Activated naive CD4-positive, alpha-beta T cell treated with anti-CD3 and anti-CD28 coated beads, Interleukin-2, amount 50 U/mL, for 24 hours (primary cell): Measurements from ENCODE around the gene MLF2.
A peak's percentile ranks its signal among the peaks of the same experiment; 100 is the strongest.

Experiments used
- H3K27ac Mint-ChIP-seq: one replicate; pipeline ENCODE4 v1.8.0; 2021; ENCODE audit warnings: mild to moderate bottlenecking, mixed read lengths
- H3K27me3 Mint-ChIP-seq: one replicate; pipeline ENCODE4 v1.8.0; 2021; ENCODE audit warnings: mixed read lengths
- H3K36me3 Mint-ChIP-seq: one replicate; pipeline ENCODE4 v1.8.0; 2021; ENCODE audit warnings: mixed read lengths
- H3K4me1 Mint-ChIP-seq: one replicate; pipeline ENCODE4 v1.8.0; 2021; ENCODE audit warnings: mixed read lengths
- H3K4me3 Mint-ChIP-seq: one replicate; pipeline ENCODE4 v1.8.0; 2021; ENCODE audit warnings: mild to moderate bottlenecking, mixed read lengths
- H3K9me3 Mint-ChIP-seq: one replicate; pipeline ENCODE4 v1.8.0; 2021; ENCODE audit warnings: mixed read lengths

The MLF2 gene

GRCh38 chr12:6771509-6772330 is 18.8 kb upstream of the MLF2 start:
- Mint-ChIP-seq H3K4me1 (peaks cover 66% of the 10 kb centered on the region), H3K27ac (peak overlapping the region; percentile 32), H3K4me3 (peak overlapping the region; percentile 49), H3K9me3 (no peaks in the 10 kb centered on the region), H3K36me3 (no peaks in the 10 kb centered on the region), H3K27me3 (peaks cover 7% of the 10 kb centered on the region)

- Mint-ChIP-seq H3K27ac (no peak overlapping the region), H3K27me3 (peaks cover 7% of the 10 kb centered on the region), H3K36me3 (no peaks in the 10 kb centered on the region), H3K9me3 (no peaks in the 10 kb centered on the region), H3K4me1 (peaks cover 63% of the 10 kb centered on the region), H3K4me3 (no peak overlapping the region)
Observed at GRCh38 chr12:6771091-6771495, 18.2 kb upstream of the MLF2 start.

GRCh38 chr12:6770600-6770999 is 17.7 kb upstream of the MLF2 start:
- no peaks in the 10 kb centered on the region for H3K36me3 Mint-ChIP-seq
- peaks cover 63% of the 10 kb centered on the region for H3K4me1 Mint-ChIP-seq
- no peaks in the 10 kb centered on the region for H3K9me3 Mint-ChIP-seq
- H3K27me3 Mint-ChIP-seq, result peaks cover 8% of the 10 kb centered on the region
- H3K27ac Mint-ChIP-seq, result no peak overlapping the region
- H3K4me3 Mint-ChIP-seq, result no peak overlapping the region

- Mint-ChIP-seq H3K36me3 (no peaks in the 10 kb centered on the region), H3K4me3 (no peak overlapping the region), H3K9me3 (no peaks in the 10 kb centered on the region), H3K27ac (no peak overlapping the region), H3K27me3 (peaks cover 13% of the 10 kb centered on the region), H3K4me1 (peaks cover 63% of the 10 kb centered on the region)
Observed at GRCh38 chr12:6770094-6770493, 17.2 kb upstream of the MLF2 start.

- peaks cover 15% of the 10 kb centered on the region for H3K27me3 Mint-ChIP-seq
- no peaks in the 10 kb centered on the region for H3K36me3 Mint-ChIP-seq
- H3K4me1 Mint-ChIP-seq, result peaks cover 62% of the 10 kb centered on the region
- no peak overlapping the region for H3K27ac Mint-ChIP-seq
- no peaks in the 10 kb centered on the region for H3K9me3 Mint-ChIP-seq
- H3K4me3 Mint-ChIP-seq, result no peak overlapping the region
Observed at GRCh38 chr12:6769666-6770065, 16.7 kb upstream of the MLF2 start.

- Mint-ChIP-seq H3K27ac (no peak overlapping the region), H3K27me3 (peaks cover 18% of the 10 kb centered on the region), H3K9me3 (no peaks in the 10 kb centered on the region), H3K4me3 (peak overlapping the region; percentile 5), H3K36me3 (no peaks in the 10 kb centered on the region), H3K4me1 (peaks cover 62% of the 10 kb centered on the region)
Observed at GRCh38 chr12:6768990-6769389, 16.0 kb upstream of the MLF2 start.

- Mint-ChIP-seq H3K27me3 (peaks cover 18% of the 10 kb centered on the region), H3K9me3 (no peaks in the 10 kb centered on the region), H3K4me1 (peaks cover 60% of the 10 kb centered on the region), H3K27ac (peak overlapping the region; percentile 10), H3K4me3 (no peak overlapping the region), H3K36me3 (no peaks in the 10 kb centered on the region)
Observed at GRCh38 chr12:6768437-6768914, 15.5 kb upstream of the MLF2 start.

- Mint-ChIP-seq H3K4me3 (peak overlapping the region; percentile 88), H3K27me3 (peaks cover 18% of the 10 kb centered on the region), H3K27ac (peak overlapping the region; percentile 57), H3K36me3 (no peaks in the 10 kb centered on the region), H3K9me3 (no peaks in the 10 kb centered on the region), H3K4me1 (peaks cover 52% of the 10 kb centered on the region)
Observed at GRCh38 chr12:6767353-6768319, 14.7 kb upstream of the MLF2 start.

GRCh38 chr12:6766651-6767349 is 13.9 kb upstream of the MLF2 start:
- H3K27me3 Mint-ChIP-seq, result peaks cover 18% of the 10 kb centered on the region
- H3K4me3 Mint-ChIP-seq, result peak overlapping the region; percentile 88
- peaks cover 44% of the 10 kb centered on the region for H3K4me1 Mint-ChIP-seq
- H3K36me3 Mint-ChIP-seq, result no peaks in the 10 kb centered on the region
- peak overlapping the region; percentile 57 for H3K27ac Mint-ChIP-seq
- no peaks in the 10 kb centered on the region for H3K9me3 Mint-ChIP-seq

- H3K4me3 Mint-ChIP-seq, result peak within 1 kb of the TSS; percentile 88
- no peaks in the 10 kb centered on the region for H3K36me3 Mint-ChIP-seq
- peaks cover 35% of the 10 kb centered on the region for H3K4me1 Mint-ChIP-seq
- H3K9me3 Mint-ChIP-seq, result no peaks in the 10 kb centered on the region
- peak within 1 kb of the TSS; percentile 79 for H3K27ac Mint-ChIP-seq
- peaks cover 18% of the 10 kb centered on the region for H3K27me3 Mint-ChIP-seq
Observed at GRCh38 chr12:6765634-6766581, 13.0 kb upstream of the MLF2 start, which contains the start of gene PTMS. Gene PTMS, plus strand, starts transcription at chr12:6766363. Its CDS starts 343 bp downstream, at chr12:6766706.

GRCh38 chr12:6765048-6765633 is 12.2 kb upstream of the MLF2 start:
- no peaks in the 10 kb centered on the region for H3K36me3 Mint-ChIP-seq
- peaks cover 18% of the 10 kb centered on the region for H3K27me3 Mint-ChIP-seq
- H3K4me3 Mint-ChIP-seq, result peak overlapping the region; percentile 87
- H3K4me1 Mint-ChIP-seq, result peaks cover 33% of the 10 kb centered on the region
- peak overlapping the region; percentile 79 for H3K27ac Mint-ChIP-seq
- H3K9me3 Mint-ChIP-seq, result no peaks in the 10 kb centered on the region

GRCh38 chr12:6764011-6764828 is 11.3 kb upstream of the MLF2 start:
- no peaks in the 10 kb centered on the region for H3K36me3 Mint-ChIP-seq
- H3K27me3 Mint-ChIP-seq, result peaks cover 18% of the 10 kb centered on the region
- no peaks in the 10 kb centered on the region for H3K9me3 Mint-ChIP-seq
- peak overlapping the region; percentile 54 for H3K4me3 Mint-ChIP-seq
- H3K27ac Mint-ChIP-seq, result peak overlapping the region; percentile 72
- H3K4me1 Mint-ChIP-seq, result peaks cover 33% of the 10 kb centered on the region

- no peak overlapping the region for H3K4me3 Mint-ChIP-seq
- peaks cover 36% of the 10 kb centered on the region for H3K4me1 Mint-ChIP-seq
- H3K27ac Mint-ChIP-seq, result no peak overlapping the region
- no peaks in the 10 kb centered on the region for H3K9me3 Mint-ChIP-seq
- H3K27me3 Mint-ChIP-seq, result peaks cover 15% of the 10 kb centered on the region
- H3K36me3 Mint-ChIP-seq, result no peaks in the 10 kb centered on the region
Observed at GRCh38 chr12:6763380-6763779, 10.4 kb upstream of the MLF2 start.
